Anterior cingulate cortex (tissue), 58 donors: ENCODE measurements around the gene SMG6.
A peak's percentile ranks its signal among the peaks of the same experiment; 100 is the strongest.

Experiments used
- DNase-seq, 58 donors: peaks; one replicate each; lab custom pipeline; 2025; lab: John Stamatoyannopoulos, UW

The SMG6 gene

GRCh38 chr17:2120586-2121335 lies 182.8 kb downstream of the SMG6 start:
- DNase-seq = no peak

- DNase-seq = no peak
Observed at GRCh38 chr17:2113279-2113622, 190.3 kb downstream of the SMG6 start.

- no peak for DNase-seq
Observed at GRCh38 chr17:2111691-2112090, 191.9 kb downstream of the SMG6 start.

GRCh38 chr17:2110436-2110835 lies 193.1 kb downstream of the SMG6 start:
- no peak for DNase-seq

DNA sequence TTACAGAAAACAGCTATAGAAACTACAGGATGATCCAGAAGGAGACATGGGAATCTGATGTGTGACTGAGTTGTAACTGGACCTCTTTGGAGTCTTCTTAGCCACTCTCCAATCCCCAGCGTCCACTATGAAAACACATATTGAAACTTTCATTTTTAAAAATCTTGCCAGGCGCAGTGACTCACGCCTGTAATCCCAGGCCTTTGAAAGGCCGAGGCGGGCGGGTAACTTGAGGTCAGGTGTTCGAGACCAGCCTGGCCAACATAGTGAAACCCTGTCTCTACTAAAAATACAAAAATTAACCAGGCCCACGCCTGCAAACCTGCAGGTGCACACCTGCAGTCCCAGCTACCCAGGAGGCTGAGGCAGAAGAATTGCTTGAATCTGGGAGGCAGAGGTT lies 195.4 kb downstream of the SMG6 start:
- no peak for DNase-seq

DNA sequence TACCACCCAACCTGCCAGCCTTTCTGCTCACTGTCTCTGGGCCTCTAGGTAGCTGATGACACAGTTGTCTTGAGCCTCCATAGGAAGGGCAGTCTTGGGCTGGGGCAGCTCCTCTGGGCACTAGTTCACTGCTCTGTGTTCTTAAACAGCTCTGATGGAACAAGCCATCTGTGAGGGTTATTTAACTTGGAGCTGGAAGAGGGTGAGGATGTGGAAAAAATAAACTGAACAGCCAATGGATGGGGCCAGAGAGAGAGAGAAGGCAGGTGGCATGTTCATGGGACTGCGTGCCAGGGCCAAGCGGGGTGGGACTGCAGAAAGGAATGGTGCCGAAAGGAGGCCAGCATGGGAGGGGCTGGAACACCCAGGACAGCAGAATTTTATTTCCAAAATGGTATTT lies 196.1 kb downstream of the SMG6 start:
- no peak for DNase-seq

DNA sequence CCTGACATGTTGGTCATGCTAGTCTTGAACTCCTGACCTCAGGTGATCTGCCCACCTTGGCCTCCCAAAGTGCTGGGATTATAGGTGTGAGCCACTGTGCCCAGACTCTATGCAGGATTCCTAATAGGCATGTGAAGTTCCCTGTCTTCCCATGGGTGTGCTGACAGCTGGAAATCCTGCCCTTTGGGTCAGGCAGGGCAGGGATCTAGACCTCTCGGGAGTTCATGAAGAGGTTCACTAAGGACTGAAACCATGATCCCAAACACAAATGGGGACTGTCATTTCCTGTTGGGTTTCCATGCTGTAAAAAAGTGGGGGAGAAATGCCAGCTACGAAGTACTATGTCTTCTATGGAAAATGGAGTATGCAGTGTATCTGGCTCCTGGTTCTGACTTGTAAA lies 196.5 kb downstream of the SMG6 start:
- no peak for DNase-seq

DNA sequence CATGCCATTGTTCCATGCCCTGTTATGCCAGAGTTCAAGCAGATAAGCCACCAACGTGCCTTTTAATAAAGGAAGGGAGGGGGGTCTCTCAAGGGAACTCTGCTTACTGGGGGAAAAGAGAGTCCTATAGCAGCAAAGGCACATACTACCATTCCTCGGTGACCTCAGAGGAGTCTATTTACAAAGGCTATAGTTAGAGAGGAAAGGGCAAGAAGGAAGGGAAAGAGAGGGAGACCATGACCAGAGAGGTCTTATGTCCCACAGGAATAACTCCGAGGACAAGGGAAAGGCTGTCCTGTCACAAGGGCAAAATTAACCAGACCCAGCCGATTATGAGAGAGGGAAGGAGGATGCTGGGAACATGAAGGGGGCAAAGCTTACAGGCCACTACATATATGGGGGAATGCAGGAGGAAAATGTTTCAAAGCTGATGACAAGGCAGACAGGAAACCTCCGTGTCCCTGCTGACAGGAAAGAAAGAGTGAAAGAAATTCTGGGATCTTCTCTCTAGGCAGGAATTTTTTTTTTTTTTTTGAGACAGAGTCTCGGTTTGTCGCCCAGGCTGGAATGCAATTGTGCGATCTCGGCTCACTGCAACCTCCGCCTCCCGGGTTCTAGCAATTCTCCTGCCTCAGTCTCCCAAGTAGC lies 197.2 kb downstream of the SMG6 start:
- no peak for DNase-seq

DNA sequence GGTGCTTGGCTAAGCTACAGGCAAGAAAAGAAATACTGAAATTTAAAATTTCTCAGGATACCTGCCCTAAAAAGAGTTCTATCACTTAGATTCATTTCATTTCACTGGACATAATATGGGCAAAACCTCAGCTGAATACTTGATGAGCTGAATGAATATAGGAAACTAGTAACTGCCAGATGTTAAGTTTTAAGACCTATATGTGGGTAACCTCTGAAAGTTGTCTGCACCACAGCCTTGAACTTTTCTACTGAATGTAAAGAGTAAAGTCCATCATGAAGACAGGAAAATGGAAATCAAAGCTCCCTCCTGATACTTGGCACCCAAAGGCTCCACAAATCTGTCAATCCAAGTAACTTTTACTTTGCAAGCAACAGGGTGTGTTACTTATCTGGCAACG lies 197.9 kb downstream of the SMG6 start:
- DNase-seq = no peak

DNA sequence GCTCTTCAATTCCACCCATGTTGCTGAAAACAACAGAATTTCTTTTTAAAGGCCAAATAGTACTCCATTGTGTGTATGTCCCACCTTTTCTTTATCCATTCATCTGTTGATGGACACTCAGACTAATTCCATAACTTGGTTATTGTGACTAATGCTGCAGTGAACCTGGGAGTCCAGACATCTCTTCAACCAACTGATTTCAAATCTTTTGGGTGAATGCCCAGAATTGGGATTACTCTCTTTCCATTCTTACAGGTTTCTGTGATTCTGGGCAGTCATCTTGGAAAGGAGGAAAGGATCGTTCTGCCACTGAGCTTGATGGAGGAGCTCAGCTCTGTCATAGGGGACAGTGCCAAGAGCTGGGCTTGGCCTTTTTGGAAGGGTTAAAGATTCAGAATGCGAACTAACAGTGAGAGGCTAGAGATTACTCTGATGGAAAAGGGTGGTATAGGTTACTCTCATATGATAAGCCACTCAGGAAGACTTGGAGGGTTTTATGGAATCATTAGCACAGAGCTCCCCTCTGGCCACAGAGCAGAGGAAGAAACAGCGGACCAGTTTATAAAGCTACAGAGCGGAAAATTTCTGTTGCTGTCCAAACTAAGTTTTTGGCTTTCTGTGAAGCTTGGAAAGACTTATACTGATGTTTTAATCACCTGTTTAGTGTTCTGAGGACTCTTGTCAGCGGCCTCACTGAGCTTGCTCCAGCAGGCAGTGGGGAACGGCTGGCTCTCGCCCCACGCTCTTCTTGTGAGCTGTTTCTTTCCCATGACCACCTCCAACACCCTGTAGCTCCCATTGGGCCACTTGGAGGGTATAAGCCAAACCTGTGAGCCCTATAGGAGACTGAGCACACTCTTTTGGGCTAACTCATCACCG lies 200.4 kb downstream of the SMG6 start:
- no peak for DNase-seq

- DNase-seq = no peak
Observed at GRCh38 chr17:2101448-2102257, 201.9 kb downstream of the SMG6 start.

DNA sequence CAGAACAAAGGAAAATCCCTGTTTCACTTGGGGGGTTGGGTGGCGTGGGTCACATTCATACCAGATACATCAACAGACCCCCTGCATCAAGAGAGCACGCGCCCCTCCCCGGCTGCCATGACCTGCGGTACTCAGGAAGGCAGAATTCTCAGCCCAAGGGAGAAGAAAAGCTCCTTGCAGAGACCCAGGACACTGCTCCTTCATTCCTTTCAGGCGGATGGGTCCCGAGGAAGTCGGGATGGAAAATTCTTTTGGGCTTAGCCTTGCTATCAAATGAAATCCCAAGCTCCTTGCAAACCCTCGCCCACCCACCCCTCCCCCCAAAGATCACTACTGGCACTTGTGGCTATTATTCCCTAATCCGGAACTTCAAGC lies 208.1 kb downstream of the SMG6 start:
- no peak for DNase-seq

DNA sequence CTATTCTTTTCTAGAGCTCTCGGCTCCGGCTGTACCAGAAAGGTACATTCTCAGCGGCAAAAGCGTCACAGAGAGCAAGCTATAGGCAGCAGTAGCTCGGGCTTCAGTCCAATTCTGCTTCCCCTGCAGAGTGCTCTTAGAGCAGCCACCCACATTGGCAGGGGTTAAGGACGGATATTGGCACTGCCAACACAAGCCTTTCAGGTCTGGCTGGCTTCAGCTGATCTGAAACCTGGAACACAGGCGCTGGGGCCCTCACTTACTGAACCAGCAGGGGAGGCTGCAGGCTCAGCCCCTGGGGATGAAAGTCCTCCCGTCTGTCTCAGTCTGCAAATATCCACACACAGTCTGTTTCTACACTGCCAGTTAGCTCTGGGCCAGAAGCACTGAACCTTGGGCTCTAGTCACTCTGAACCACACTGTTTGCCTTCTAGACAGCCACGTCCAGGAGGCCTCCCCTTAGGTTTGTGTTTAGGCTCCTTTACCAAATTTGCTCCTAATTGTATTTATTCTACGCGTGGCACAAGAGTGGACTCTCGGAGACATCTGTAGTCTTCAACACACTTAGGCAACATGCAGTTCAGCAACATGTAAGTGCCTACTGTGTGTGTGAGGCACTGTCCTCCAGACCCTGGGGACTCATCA lies 208.6 kb downstream of the SMG6 start:
- peak in 50 of 58 donors; percentile 9 to 83 (median 42) for DNase-seq

GRCh38 chr17:2093349-2093748 lies 210.2 kb downstream of the SMG6 start:
- DNase-seq = no peak

GRCh38 chr17:2092253-2092652 lies 211.3 kb downstream of the SMG6 start:
- no peak for DNase-seq

DNA sequence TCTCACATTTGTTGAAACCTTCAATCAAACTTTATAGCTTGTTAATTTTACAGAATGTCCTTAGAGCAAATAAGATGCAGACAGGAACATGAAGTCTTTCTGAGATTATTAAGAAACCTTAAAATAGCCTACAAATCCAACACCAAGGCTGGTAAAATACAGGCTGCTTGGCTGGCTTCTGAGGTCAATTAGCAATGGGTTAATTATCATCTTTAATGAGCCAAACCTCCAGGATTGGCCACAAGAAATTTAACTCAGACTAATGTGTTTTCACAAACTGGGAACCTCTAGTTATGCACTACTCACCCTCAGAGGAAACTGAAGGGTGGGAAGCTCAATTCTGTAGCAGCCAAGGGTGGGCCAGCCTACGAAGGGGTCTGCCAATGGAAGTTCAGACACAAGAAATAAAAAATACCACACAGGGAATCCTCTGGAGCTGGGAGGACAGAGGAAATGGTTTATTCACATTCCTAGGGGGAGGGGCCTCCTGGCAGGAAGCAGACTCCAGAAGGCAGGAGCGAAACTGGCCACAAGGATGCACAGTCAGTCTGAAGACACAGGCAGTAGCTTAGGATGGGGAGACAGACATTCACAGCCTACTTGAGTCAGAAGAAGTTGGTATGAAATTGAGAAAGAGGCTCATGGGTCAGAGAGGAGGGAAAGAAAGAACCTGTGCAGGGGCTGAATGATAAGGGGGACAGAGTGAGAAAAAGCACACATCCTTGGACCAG lies 212.6 kb downstream of the SMG6 start:
- peak in 13 of 58 donors; percentile 4 to 36 (median 17) for DNase-seq

GRCh38 chr17:2090210-2090641 lies 213.4 kb downstream of the SMG6 start:
- no peak for DNase-seq

- no peak for DNase-seq
Observed at GRCh38 chr17:2089021-2089422, 214.6 kb downstream of the SMG6 start.

DNA sequence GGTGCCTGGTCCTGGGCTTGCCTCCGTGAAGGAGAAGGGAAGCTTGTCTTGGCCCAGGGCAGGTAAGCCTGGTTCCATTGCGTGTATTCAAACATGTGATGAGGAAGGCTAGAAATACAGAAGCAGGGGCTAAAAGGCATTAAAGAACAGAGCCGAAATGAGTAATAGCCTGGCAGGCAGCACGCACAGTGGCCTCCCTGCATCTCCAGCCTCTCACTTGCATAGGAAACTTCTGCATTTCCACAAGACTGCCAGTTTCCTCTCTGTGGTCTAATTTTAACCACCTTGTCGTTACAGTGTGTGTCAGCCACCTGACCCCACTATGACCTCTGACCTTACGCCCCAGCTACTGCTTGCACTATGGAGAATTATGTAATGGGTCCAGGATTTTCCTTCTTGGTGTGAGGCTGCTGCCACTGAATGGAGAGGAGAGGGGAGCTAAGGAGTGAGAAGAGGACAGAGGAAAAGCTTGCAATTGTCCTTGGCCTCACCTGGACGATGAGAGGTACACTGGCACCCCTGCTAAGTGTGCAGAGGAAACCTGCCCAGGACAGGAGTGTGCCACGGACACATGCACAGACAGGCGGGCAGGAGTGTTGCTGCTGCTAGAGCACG lies 215.9 kb downstream of the SMG6 start:
- DNase-seq = peak in 9 of 58 donors; percentile 7 to 22 (median 12)
